A673 (cell line): ENCODE data around the gene MAPK12. TPM values are rescaled to one million over a fixed set of nuclear protein-coding genes. Genes with fewer than 3 reads are reported as not detected.

Experiments
- BruUV-seq: library from RNA; stranded (reverse); fragments of 400-500 nt; replicated peaks from 2 replicates; lab custom pipeline; 2021; lab: Mats Ljungman, UMichigan
- CTCF ChIA-PET: fragments of 300-600 bp; sonication (Branson Sonifier 250); formaldehyde crosslinking; loops from one replicate; lab custom pipeline; 2022; ENCODE audit warnings: antibody characterized with exemption; lab: Charles Lee
- POLR2A ChIA-PET: fragments of 300-600 bp; sonication (Branson Sonifier 250); formaldehyde crosslinking; loops from one replicate; lab custom pipeline; 2022; ENCODE audit warnings: antibody characterized with exemption; ENCODE audit not compliant: low non-redundant PET; lab: Charles Lee
- DNase-seq: peaks from one replicate; pipeline ENCODE4 v3.0.0-alpha.2; 2015; ENCODE audit warnings: low spot score
- H3K27ac ChIP-seq: fragments of 200-600 bp; sonication (generic); 2 replicates; pipeline ENCODE4 v1.5.1; 2016; ENCODE audit warnings: mixed run types, low read depth, mild to moderate bottlenecking, mixed read lengths, antibody characterized with exemption, low read length; ENCODE audit not compliant: poor library complexity, severe bottlenecking
- H3K27me3 ChIP-seq: fragments of 200-600 bp; sonication (generic); replicated peaks from 2 replicates; pipeline ENCODE4 v1.6.1; 2017; ENCODE audit warnings: mixed run types, low read depth, mild to moderate bottlenecking, mixed read lengths, antibody characterized with exemption, low read length; ENCODE audit not compliant: insufficient read depth, poor library complexity
- H3K36me3 ChIP-seq: fragments of 200-600 bp; sonication (generic); 2 replicates; pipeline ENCODE4 v1.6.1; 2016; ENCODE audit warnings: mixed run types, mild to moderate bottlenecking, mixed read lengths, antibody characterized with exemption, low read length; ENCODE audit not compliant: insufficient read depth, poor library complexity, severe bottlenecking
- H3K4me1 ChIP-seq: fragments of 200-600 bp; sonication (generic); 2 replicates; pipeline ENCODE4 v1.6.1; 2017; ENCODE audit warnings: mixed run types, mild to moderate bottlenecking, mixed read lengths, antibody characterized with exemption, low read length; ENCODE audit not compliant: insufficient read depth, poor library complexity, severe bottlenecking
- H3K4me3 ChIP-seq: fragments of 200-600 bp; sonication (generic); 2 replicates; pipeline ENCODE4 v1.5.1; 2016; ENCODE audit warnings: low read depth, mixed run types, mild to moderate bottlenecking, mixed read lengths, low read length; ENCODE audit not compliant: poor library complexity, severe bottlenecking
- H3K9me3 ChIP-seq: fragments of 200-600 bp; sonication (generic); 2 replicates; pipeline ENCODE4 v1.6.1; 2016; ENCODE audit warnings: mixed run types, low read depth, mild to moderate bottlenecking, mixed read lengths, antibody characterized with exemption, low read length; ENCODE audit not compliant: poor library complexity, severe bottlenecking
- EZH2 ChIP-seq: fragments of 200-600 bp; sonication (generic); IDR thresholded peaks from 2 replicates; pipeline ENCODE4 v1.6.1; 2017; ENCODE audit warnings: borderline replicate concordance, low read depth, mild to moderate bottlenecking, mixed read lengths, antibody characterized with exemption, low read length; ENCODE audit not compliant: poor library complexity, severe bottlenecking
- intact Hi-C: fragments of 100-400 bp; cut with micrococcal nuclease; formaldehyde crosslinking; loops from one replicate; pipeline ENCODE4 v1.10.0; 2022; ENCODE audit not compliant: unreplicated experiment
- total RNA-seq: library from RNA; stranded (reverse); gene quantifications from 2 replicates; pipeline ENCODE4 v1.2.3, GENCODE V29; 2021
- TF ChIP-seq, protein P1 (sequence below): fragments of 300-800, 200-600 bp; sonication (generic); conservative IDR thresholded peaks from 2 replicates; pipeline ENCODE4 v1.5.1; 2017; ENCODE audit warnings: low read depth, mild to moderate bottlenecking, antibody characterized with exemption, low read length, moderate library complexity, mixed read lengths

MAPK12 gene
- total RNA-seq, 1 experiment from 2014 or later = 20.8 TPM

GRCh38 chr22:50282361-50283155 lies 21.1 kb upstream of the MAPK12 start:
- Histone ChIP-seq H3K9me3 (no peaks in the 10 kb centered on the region), H3K4me1 (no peaks in the 10 kb centered on the region), H3K36me3 (peaks cover 86% of the 10 kb centered on the region), H3K27ac (no peak overlapping the region), H3K4me3 (no peak overlapping the region), H3K27me3 (no peaks in the 10 kb centered on the region)
- intact Hi-C loops = no loop called here
- ChIA-PET POLR2A (no interaction called here), CTCF (no interaction called here)
- DNase-seq = peak; percentile 55
- no TSS peak for BruUV-seq
- no peak for TF ChIP-seq EZH2

- no peaks in the 10 kb centered on the region for H3K4me1 ChIP-seq
- H3K27ac ChIP-seq = no peak overlapping the region
- ChIA-PET CTCF (no interaction called here), POLR2A (no interaction called here)
- H3K36me3 ChIP-seq = peaks cover 84% of the 10 kb centered on the region
- no peak for DNase-seq
- intact Hi-C loops = no loop called here
- no TSS peak for BruUV-seq
- no peak overlapping the region for H3K4me3 ChIP-seq
- H3K9me3 ChIP-seq = no peaks in the 10 kb centered on the region
- TF ChIP-seq EZH2 = no peak
- TF ChIP-seq, protein P1, sequence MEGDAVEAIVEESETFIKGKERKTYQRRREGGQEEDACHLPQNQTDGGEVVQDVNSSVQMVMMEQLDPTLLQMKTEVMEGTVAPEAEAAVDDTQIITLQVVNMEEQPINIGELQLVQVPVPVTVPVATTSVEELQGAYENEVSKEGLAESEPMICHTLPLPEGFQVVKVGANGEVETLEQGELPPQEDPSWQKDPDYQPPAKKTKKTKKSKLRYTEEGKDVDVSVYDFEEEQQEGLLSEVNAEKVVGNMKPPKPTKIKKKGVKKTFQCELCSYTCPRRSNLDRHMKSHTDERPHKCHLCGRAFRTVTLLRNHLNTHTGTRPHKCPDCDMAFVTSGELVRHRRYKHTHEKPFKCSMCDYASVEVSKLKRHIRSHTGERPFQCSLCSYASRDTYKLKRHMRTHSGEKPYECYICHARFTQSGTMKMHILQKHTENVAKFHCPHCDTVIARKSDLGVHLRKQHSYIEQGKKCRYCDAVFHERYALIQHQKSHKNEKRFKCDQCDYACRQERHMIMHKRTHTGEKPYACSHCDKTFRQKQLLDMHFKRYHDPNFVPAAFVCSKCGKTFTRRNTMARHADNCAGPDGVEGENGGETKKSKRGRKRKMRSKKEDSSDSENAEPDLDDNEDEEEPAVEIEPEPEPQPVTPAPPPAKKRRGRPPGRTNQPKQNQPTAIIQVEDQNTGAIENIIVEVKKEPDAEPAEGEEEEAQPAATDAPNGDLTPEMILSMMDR = no peak
- H3K27me3 ChIP-seq = no peaks in the 10 kb centered on the region
These were observed 20.5 kb upstream of the MAPK12 start for GRCh38 chr22:50281957-50282356.

DNA sequence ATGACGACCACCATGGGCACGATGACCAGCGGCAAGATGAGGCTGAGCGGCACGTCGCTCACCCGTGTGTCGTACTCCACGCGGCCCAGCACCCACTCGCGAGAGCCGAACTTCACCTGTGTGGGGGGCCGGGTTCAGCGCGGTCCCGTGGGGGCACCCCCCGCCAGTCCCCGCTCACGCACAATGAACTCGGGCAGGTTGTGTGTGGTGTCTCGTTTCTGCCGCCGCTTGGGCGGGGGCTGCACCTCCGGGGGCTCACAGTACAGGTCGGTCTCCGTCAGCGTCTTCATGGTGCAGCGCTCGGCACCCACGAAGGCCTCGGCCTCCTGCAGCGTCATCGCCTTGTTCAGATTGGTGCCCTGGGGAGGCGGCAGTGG lies 19.9 kb upstream of the MAPK12 start:
- no peaks in the 10 kb centered on the region for H3K27me3 ChIP-seq
- intact Hi-C loops = no loop called here
- no peak overlapping the region for H3K4me3 ChIP-seq
- H3K36me3 ChIP-seq = peaks cover 84% of the 10 kb centered on the region
- no peak for DNase-seq
- H3K9me3 ChIP-seq = no peaks in the 10 kb centered on the region
- no TSS peak for BruUV-seq
- no peak overlapping the region for H3K27ac ChIP-seq
- no peaks in the 10 kb centered on the region for H3K4me1 ChIP-seq
- POLR2A ChIA-PET = no interaction called here
- TF ChIP-seq EZH2 = no peak
- TF ChIP-seq, protein P1 = no peak
- CTCF ChIA-PET = no interaction called here
